ENCODE measurements around the gene PRPF6.

Gene PRPF6

GRCh38 chr20:63980806-63981728, at the start of gene PRPF6:
TSS of gene PRPF6 (plus strand) at chr20:63981132. CDS start at chr20:63981246, 114 bp downstream.
- peak; percentile 95 for DNase-seq

- no peak for DNase-seq
Measured at GRCh38 chr20:63931735-63932134, 49.2 kb upstream of the PRPF6 start.

- no peak for DNase-seq
Measured at GRCh38 chr20:63932606-63933160, 48.2 kb upstream of the PRPF6 start.

- no peak for DNase-seq
Measured at GRCh38 chr20:63933646-63934045, 47.3 kb upstream of the PRPF6 start.

GRCh38 chr20:63934271-63935068, 46.5 kb upstream of the PRPF6 start:
- no peak for DNase-seq

- DNase-seq, result no peak
Measured at GRCh38 chr20:63935447-63935846, 45.5 kb upstream of the PRPF6 start.

GRCh38 chr20:63937596-63937995, 43.3 kb upstream of the PRPF6 start:
- no peak for DNase-seq

GRCh38 chr20:63939061-63939935, 41.6 kb upstream of the PRPF6 start:
- peak; percentile 26 for DNase-seq

- no peak for DNase-seq
Measured at GRCh38 chr20:63940071-63940471, 40.9 kb upstream of the PRPF6 start.

GRCh38 chr20:63940472-63941266, 40.3 kb upstream of the PRPF6 start:
- DNase-seq, result no peak

GRCh38 chr20:63941282-63942081, 39.5 kb upstream of the PRPF6 start:
- DNase-seq, result peak; percentile 88

GRCh38 chr20:63942250-63942951, 38.5 kb upstream of the PRPF6 start:
- DNase-seq, result peak; percentile 49

- DNase-seq, result no peak
Measured at GRCh38 chr20:63942969-63943807, 37.7 kb upstream of the PRPF6 start.

- no peak for DNase-seq
Measured at GRCh38 chr20:63943808-63944077, 37.2 kb upstream of the PRPF6 start.

- DNase-seq, result no peak
Measured at GRCh38 chr20:63944078-63944941, 36.6 kb upstream of the PRPF6 start.

- DNase-seq, result no peak
Measured at GRCh38 chr20:63945031-63945658, 35.8 kb upstream of the PRPF6 start.

Data from CD4-positive, alpha-beta T cell treated with Interleukin-10 for 1 hour (primary cell).